HL-60/S4 treated with phorbol 12-myristate 13-acetate at 8.2 ng/mL for 4 days and 3 days (cell line): ENCODE data around the gene TMEM232.
"Not testable (repeated sequence)": the region's sequence is repeated elsewhere in the genome, so short reads cannot be mapped to it uniquely, and the experiment has no call there.

Experiments used
- in situ Hi-C: fragments of 300-500 bp; cut with MboI; formaldehyde crosslinking; loops from 2 replicates; pipeline ENCODE4 v1.15.0; 2022; ENCODE audit warnings: low sequenced_read_pairs

Gene TMEM232

GRCh38 chr5:110707260-110707844, 19.1 kb downstream of the TMEM232 start:
- in situ Hi-C loops = no loop called here

- in situ Hi-C loops = no loop called here
These were observed 21.1 kb downstream of the TMEM232 start for GRCh38 chr5:110705349-110705748.

- in situ Hi-C loops = no loop called here
These were observed 23.0 kb downstream of the TMEM232 start for GRCh38 chr5:110703481-110703880.

GRCh38 chr5:110702704-110703103, 23.8 kb downstream of the TMEM232 start:
- in situ Hi-C loops = no loop called here

GRCh38 chr5:110702300-110702699, 24.2 kb downstream of the TMEM232 start:
- in situ Hi-C loops = no loop called here

- in situ Hi-C loops = not testable (repeated sequence)
These were observed 33.8 kb downstream of the TMEM232 start for GRCh38 chr5:110692669-110693068.

GRCh38 chr5:110690587-110690986, 35.9 kb downstream of the TMEM232 start:
- in situ Hi-C loops = not testable (repeated sequence)

GRCh38 chr5:110687485-110687884, 39.0 kb downstream of the TMEM232 start:
- in situ Hi-C loops = no loop called here

- in situ Hi-C loops = no loop called here
These were observed 40.2 kb downstream of the TMEM232 start for GRCh38 chr5:110686270-110686669.

GRCh38 chr5:110681953-110682352, 44.5 kb downstream of the TMEM232 start:
- in situ Hi-C loops = no loop called here

GRCh38 chr5:110681109-110681508, 45.4 kb downstream of the TMEM232 start:
- in situ Hi-C loops = no loop called here

GRCh38 chr5:110676554-110676953, 49.9 kb downstream of the TMEM232 start:
- in situ Hi-C loops = not testable (repeated sequence)

GRCh38 chr5:110665184-110665726, 61.2 kb downstream of the TMEM232 start:
- in situ Hi-C loops = no loop called here

- in situ Hi-C loops = no loop called here
These were observed 62.9 kb downstream of the TMEM232 start for GRCh38 chr5:110663525-110663924.

GRCh38 chr5:110658006-110658405, 68.5 kb downstream of the TMEM232 start:
- in situ Hi-C loops = no loop called here

- in situ Hi-C loops = no loop called here
These were observed 73.1 kb downstream of the TMEM232 start for GRCh38 chr5:110653231-110653970.

GRCh38 chr5:110651507-110651906, 75.0 kb downstream of the TMEM232 start:
- in situ Hi-C loops = no loop called here

GRCh38 chr5:110644357-110644756, 82.1 kb downstream of the TMEM232 start:
- in situ Hi-C loops = no loop called here

- in situ Hi-C loops = no loop called here
These were observed 87.2 kb downstream of the TMEM232 start for GRCh38 chr5:110638970-110639902.

- in situ Hi-C loops = no loop called here
These were observed 92.0 kb downstream of the TMEM232 start for GRCh38 chr5:110634475-110634874.

- in situ Hi-C loops = no loop called here
These were observed 95.2 kb downstream of the TMEM232 start for GRCh38 chr5:110631236-110631635.
